Kidney epithelial cell (primary cell): ENCODE data around the gene CACNB2. TPM values are rescaled to one million over a fixed set of nuclear protein-coding genes. Genes with fewer than 3 reads are reported as not detected.
"Not testable (repeated sequence)": the region's sequence is repeated elsewhere in the genome, so short reads cannot be mapped to it uniquely, and the experiment has no call there.

Source experiments
- DNase-seq: peaks from one replicate; pipeline ENCODE4 v3.0.0-alpha.2; 2010; ENCODE audit warnings: low read depth
- H3K27me3 ChIP-seq: 2 replicates; pipeline ENCODE4 v1.6.0; 2011; ENCODE audit warnings: low read length; ENCODE audit not compliant: control insufficient read depth, insufficient read depth
- H3K36me3 ChIP-seq: 2 replicates; pipeline ENCODE4 v1.5.1; 2011; ENCODE audit warnings: low read length; ENCODE audit not compliant: control insufficient read depth, insufficient read depth
- H3K4me3 ChIP-seq: 2 replicates; pipeline ENCODE4 v1.5.1; 2011; ENCODE audit warnings: low read depth, mild to moderate bottlenecking, control low read depth, low read length
- CTCF ChIP-seq: IDR thresholded peaks from 2 replicates; pipeline ENCODE4 v1.5.1; 2011; ENCODE audit warnings: mild to moderate bottlenecking, moderate library complexity, low read length, control low read depth, inconsistent platforms; ENCODE audit not compliant: insufficient read depth, poor library complexity, severe bottlenecking
- total RNA-seq: library from RNA; depleted of rRNA; stranded (reverse); fragments of >200 nt; gene quantifications from 2 replicates; pipeline ENCODE4 v1.2.3, GENCODE V29; 2015

Gene CACNB2
- total RNA-seq, 1 donor from 2014 or later = 0.04 TPM

DNA sequence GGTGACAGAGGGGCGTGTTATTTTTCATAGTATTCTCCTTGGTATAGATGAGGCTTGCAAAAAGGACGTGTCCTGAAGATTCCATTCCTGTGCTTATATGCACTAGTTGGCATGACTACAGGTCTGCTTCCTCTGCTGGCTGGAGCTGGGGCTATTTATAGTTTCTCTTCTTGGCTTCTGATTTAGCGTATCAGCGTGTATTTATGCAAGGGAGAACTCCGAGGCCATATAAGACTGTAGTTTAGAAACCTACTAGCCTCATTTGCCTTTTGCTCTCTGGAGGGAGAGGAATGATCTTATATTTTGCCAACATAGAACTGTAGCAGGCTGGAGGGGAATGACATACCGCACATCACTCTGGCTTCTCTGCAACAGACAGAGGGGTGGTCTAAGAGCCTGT, 39.7 kb downstream of the CACNB2 start:
- no peak for DNase-seq
- Histone ChIP-seq H3K36me3 (no peaks in the 10 kb centered on the region), H3K27me3 (no peaks in the 10 kb centered on the region), H3K4me3 (no peak overlapping the region)
- TF ChIP-seq CTCF = no peak

- not testable (repeated sequence) for H3K4me3 ChIP-seq, H3K27me3 ChIP-seq, DNase-seq, H3K36me3 ChIP-seq
Observed at GRCh38 chr10:18181382-18181781, 41.2 kb downstream of the CACNB2 start.

DNA sequence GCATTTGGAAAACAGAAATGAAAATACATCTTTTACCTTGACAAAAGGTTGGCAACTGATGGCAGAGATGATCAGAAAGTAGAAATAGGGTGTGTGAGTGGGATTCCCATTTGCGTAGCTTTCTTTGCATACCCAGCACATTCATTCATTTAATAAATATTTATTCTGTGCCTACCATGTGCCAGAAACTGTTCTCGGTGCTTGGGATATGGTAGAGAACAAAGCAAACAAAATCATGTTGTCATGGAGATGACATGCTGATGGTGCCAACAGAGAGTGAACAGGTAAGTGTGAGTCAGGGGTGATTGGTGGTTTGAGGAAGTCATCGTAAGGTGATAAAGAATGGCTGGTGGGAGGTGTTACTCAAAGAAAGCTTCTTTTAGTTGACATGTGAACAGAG, 45.4 kb downstream of the CACNB2 start:
- Histone ChIP-seq H3K4me3 (no peak overlapping the region), H3K27me3 (no peaks in the 10 kb centered on the region), H3K36me3 (no peaks in the 10 kb centered on the region)
- no peak for TF ChIP-seq CTCF
- DNase-seq = no peak

GRCh38 chr10:18190840-18191239, 50.6 kb downstream of the CACNB2 start:
- DNase-seq = no peak

DNA sequence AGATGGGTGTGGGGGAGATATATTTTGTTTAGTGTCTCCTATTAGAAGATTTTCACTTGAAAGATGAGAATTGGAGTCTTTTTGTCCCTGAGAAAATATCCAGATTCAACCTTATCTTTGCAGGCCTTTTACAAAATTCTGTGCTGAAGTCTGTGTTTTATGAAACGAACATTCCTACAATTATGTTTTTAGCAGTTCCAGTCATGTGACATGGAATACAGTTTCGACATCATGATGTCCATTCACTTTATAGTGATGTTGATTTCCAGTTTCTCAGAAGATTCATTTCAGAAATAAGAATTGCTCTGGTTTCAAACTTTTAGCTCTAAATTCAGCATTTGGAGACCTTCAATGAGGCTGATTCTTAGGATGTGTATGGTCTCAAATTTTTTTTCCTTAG, 54.4 kb downstream of the CACNB2 start:
- DNase-seq = no peak
- Histone ChIP-seq H3K36me3 (no peaks in the 10 kb centered on the region), H3K4me3 (no peak overlapping the region), H3K27me3 (no peaks in the 10 kb centered on the region)
- TF ChIP-seq CTCF = no peak

More at GRCh38 chr10:18190840-18191239, 50.6 kb downstream of the CACNB2 start:
- Histone ChIP-seq H3K4me3 (no peak overlapping the region), H3K36me3 (no peaks in the 10 kb centered on the region), H3K27me3 (no peaks in the 10 kb centered on the region)
- no peak for TF ChIP-seq CTCF

GRCh38 chr10:18195060-18195799, 55.0 kb downstream of the CACNB2 start:
- Histone ChIP-seq H3K27me3 (no peaks in the 10 kb centered on the region), H3K4me3 (no peak overlapping the region), H3K36me3 (no peaks in the 10 kb centered on the region)
- no peak for TF ChIP-seq CTCF
- no peak for DNase-seq
